ENCODE measurements around the gene INKA2. TPM values are rescaled to one million over a fixed set of nuclear protein-coding genes. Genes with fewer than 3 reads are reported as not detected.

INKA2 gene
- total and polyA plus RNA-seq, 9 donors: 2.3 to 22.2 (median 5.9) TPM

- TF ChIP-seq POLR2A (IDR thresholded peaks at IDR 0.05): no peak
- TF ChIP-seq EP300 (IDR thresholded peaks at IDR 0.05): no peak
- TF ChIP-seq CTCF (IDR thresholded peaks at IDR 0.05): no peak
- H3K27me3 ChIP-seq: no peaks in the 10 kb centered on the region
- H3K9me3 ChIP-seq: no peaks in the 10 kb centered on the region
- H3K4me1 ChIP-seq (ENCODE audit: insufficient read depth): no peaks in the 10 kb centered on the region
- 41 to 54% (median 47%) methylated on average over 2 of the region's 2 CpGs for WGBS, 3 donors
- no peaks in the 10 kb centered on the region for H3K36me3 ChIP-seq
- no peak overlapping the region for H3K4me3 ChIP-seq
- H3K27ac ChIP-seq: no peak overlapping the region
- DNase-seq: no peak
- intact Hi-C loops (cut with DNase I): loop anchor here in 1 of 4 donors (5.0 to 10.0 kb wide), 2 partner anchors 35 to 157 kb away; no protein-coding TSS in a partner anchor
These were observed 12.8 kb upstream of the INKA2 start for GRCh38 chr1:111751906-111752575.

GRCh38 chr1:111750856-111751255, 11.7 kb upstream of the INKA2 start:
- WGBS, 3 donors: 32 to 46% (median 39%) methylated on average over 2 of the region's 2 CpGs
- no peaks in the 10 kb centered on the region for H3K4me1 ChIP-seq (ENCODE audit: insufficient read depth)
- H3K4me3 ChIP-seq: no peak overlapping the region
- no peak for TF ChIP-seq EP300 (IDR thresholded peaks at IDR 0.05)
- no peak for TF ChIP-seq CTCF (IDR thresholded peaks at IDR 0.05)
- TF ChIP-seq POLR2A (IDR thresholded peaks at IDR 0.05): no peak
- intact Hi-C loops (cut with DNase I): loop anchor here in 1 of 4 donors (5.0 to 10.0 kb wide), 2 partner anchors 34 to 156 kb away; no protein-coding TSS in a partner anchor
- no peak overlapping the region for H3K27ac ChIP-seq
- H3K27me3 ChIP-seq: no peaks in the 10 kb centered on the region
- H3K36me3 ChIP-seq: no peaks in the 10 kb centered on the region
- no peak for DNase-seq
- no peaks in the 10 kb centered on the region for H3K9me3 ChIP-seq

GRCh38 chr1:111749628-111750027, 10.4 kb upstream of the INKA2 start:
- H3K9me3 ChIP-seq: no peaks in the 10 kb centered on the region
- TF ChIP-seq POLR2A (IDR thresholded peaks at IDR 0.05) (no peak), CTCF (IDR thresholded peaks at IDR 0.05) (no peak), EP300 (IDR thresholded peaks at IDR 0.05) (no peak)
- H3K4me1 ChIP-seq (ENCODE audit: insufficient read depth): no peaks in the 10 kb centered on the region
- DNase-seq: no peak
- 77 to 87% (median 82%) methylated on average over 3 of the region's 3 CpGs for WGBS, 3 donors
- no peaks in the 10 kb centered on the region for H3K36me3 ChIP-seq
- no peak overlapping the region for H3K27ac ChIP-seq
- H3K27me3 ChIP-seq: no peaks in the 10 kb centered on the region
- intact Hi-C loops (cut with DNase I): loop anchor here in 2 of 4 donors (5.0 to 10.0 kb wide), 3 partner anchors 32 to 245 kb away; partner anchors contain the start of genes ADORA3 (in 1 of the 2) and TMIGD3 (in 1 of the 2)
- H3K4me3 ChIP-seq: no peak overlapping the region

GRCh38 chr1:111747947-111748346, 8.8 kb upstream of the INKA2 start:
- Histone ChIP-seq H3K4me1 (ENCODE audit: insufficient read depth) (no peaks in the 10 kb centered on the region), H3K36me3 (no peaks in the 10 kb centered on the region), H3K9me3 (no peaks in the 10 kb centered on the region), H3K4me3 (no peak overlapping the region), H3K27ac (no peak overlapping the region), H3K27me3 (no peaks in the 10 kb centered on the region)
- intact Hi-C loops (cut with DNase I): loop anchor here in 1 of 4 donors (10.0 kb wide), 1 partner anchor 243 kb away; the partner anchor contains the start of genes ADORA3 and TMIGD3
- WGBS, 3 donors: 76 to 83% (median 81%) methylated on average over 4 of the region's 4 CpGs
- TF ChIP-seq POLR2A (IDR thresholded peaks at IDR 0.05) (no peak), EP300 (IDR thresholded peaks at IDR 0.05) (no peak), CTCF (IDR thresholded peaks at IDR 0.05) (no peak)
- DNase-seq: no peak
